ENCODE results near the gene RAB9B. TPM values are rescaled to one million over a fixed set of nuclear protein-coding genes. Genes with fewer than 3 reads are reported as not detected.
"Not testable (repeated sequence)": the region's sequence is repeated elsewhere in the genome, so short reads cannot be mapped to it uniquely, and the experiment has no call there.

Gene RAB9B
- total and polyA plus RNA-seq, 2 of the 13 experiments (the other 11 are each of a cell fraction or from before 2014, with no cell fraction given), result 0.04 TPM; not detected in 1

DNA sequence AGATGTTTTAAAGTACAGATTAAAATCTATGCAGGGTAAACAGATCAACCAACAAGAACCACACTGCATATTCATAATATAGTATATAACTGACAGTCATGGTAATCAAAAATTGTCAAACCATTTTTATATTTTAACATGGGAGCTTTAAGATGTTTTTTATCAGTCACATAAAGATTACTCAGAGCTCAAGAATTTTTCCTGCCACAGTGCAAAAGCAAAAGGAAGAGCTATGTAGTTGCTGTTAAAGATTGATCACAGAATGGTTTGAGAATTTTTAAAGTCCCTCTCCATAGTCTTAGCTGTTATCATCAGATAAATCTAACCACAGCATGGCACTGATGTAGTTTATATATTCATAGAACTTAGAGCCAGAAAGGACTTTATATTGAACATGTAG lies 8.5 kb downstream of the RAB9B start:
- BruUV-seq (replicated peaks), result no TSS peak
- ChIA-PET CTCF (ENCODE audit: low intra/inter-chr PET ratio, low total read pairs) (no interaction called here), POLR2A (no interaction called here)
- Histone ChIP-seq H3K4me1 (ENCODE audit: insufficient read depth, low read length) (no peaks in the 10 kb centered on the region), H3K9ac (ENCODE audit: insufficient read depth, low read depth, low read length) (no peak overlapping the region), H4K20me1 (ENCODE audit: insufficient read depth, low read length) (no peaks in the 10 kb centered on the region), H3K79me2 (ENCODE audit: insufficient read depth, low read length) (no peaks in the 10 kb centered on the region), H3K36me3 (replicated peaks in 1 of 2; ENCODE audit: control insufficient read depth in 1 of 2, insufficient read depth in 2 of 2, low read length in 2 of 2) (no peaks in the 10 kb centered on the region), H3K27ac (ENCODE audit: extremely low read length, insufficient read depth, low read length) (no peak overlapping the region), H3K4me3 (replicated peaks in 1 of 3; ENCODE audit: insufficient read depth in 1 of 3, low read depth in 2 of 3, low read length in 3 of 3) (no peak overlapping the region), H3K27me3 (ENCODE audit: control insufficient read depth in 1 of 2, insufficient read depth in 2 of 2, low read length in 2 of 2) (no peaks in the 10 kb centered on the region), H3K4me2 (ENCODE audit: low read depth, low read length) (no peak overlapping the region), H2AFZ (ENCODE audit: low read length) (no peak overlapping the region), H3K9me3 (ENCODE audit: low read length) (no peaks in the 10 kb centered on the region)
- FAIRE-seq (no peak), DNase-seq (ENCODE audit: low spot score) (no peak), ATAC-seq (no peak)
- intact Hi-C loops (cut with micrococcal nuclease; ENCODE audit: unreplicated experiment) (no loop called here), in situ Hi-C loops (cut with HindIII; ENCODE audit: extremely low pct_ligation_motif_present, low pct_unique_long_range_greater_than_20kb) (loop anchor here (25.0 kb wide), 1 partner anchor 286 kb away; no protein-coding TSS in a partner anchor)
- TF ChIP-seq, protein P1, sequence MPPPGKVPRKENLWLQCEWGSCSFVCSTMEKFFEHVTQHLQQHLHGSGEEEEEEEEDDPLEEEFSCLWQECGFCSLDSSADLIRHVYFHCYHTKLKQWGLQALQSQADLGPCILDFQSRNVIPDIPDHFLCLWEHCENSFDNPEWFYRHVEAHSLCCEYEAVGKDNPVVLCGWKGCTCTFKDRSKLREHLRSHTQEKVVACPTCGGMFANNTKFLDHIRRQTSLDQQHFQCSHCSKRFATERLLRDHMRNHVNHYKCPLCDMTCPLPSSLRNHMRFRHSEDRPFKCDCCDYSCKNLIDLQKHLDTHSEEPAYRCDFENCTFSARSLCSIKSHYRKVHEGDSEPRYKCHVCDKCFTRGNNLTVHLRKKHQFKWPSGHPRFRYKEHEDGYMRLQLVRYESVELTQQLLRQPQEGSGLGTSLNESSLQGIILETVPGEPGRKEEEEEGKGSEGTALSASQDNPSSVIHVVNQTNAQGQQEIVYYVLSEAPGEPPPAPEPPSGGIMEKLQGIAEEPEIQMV (CRISPR knock-in tag; IDR thresholded peaks at IDR 0.05; ENCODE audit: low read depth), result no peak
- TF ChIP-seq THRA (CRISPR knock-in tag; IDR thresholded peaks at IDR 0.05; ENCODE audit: borderline replicate concordance) (no peak), PAXIP1 (CRISPR knock-in tag; conservative IDR thresholded peaks at IDR 0.05) (no peak), MXD1 (CRISPR knock-in tag; IDR thresholded peaks at IDR 0.05) (no peak), JARID2 (CRISPR knock-in tag; IDR thresholded peaks at IDR 0.05; ENCODE audit: insufficient replicate concordance) (no peak)

DNA sequence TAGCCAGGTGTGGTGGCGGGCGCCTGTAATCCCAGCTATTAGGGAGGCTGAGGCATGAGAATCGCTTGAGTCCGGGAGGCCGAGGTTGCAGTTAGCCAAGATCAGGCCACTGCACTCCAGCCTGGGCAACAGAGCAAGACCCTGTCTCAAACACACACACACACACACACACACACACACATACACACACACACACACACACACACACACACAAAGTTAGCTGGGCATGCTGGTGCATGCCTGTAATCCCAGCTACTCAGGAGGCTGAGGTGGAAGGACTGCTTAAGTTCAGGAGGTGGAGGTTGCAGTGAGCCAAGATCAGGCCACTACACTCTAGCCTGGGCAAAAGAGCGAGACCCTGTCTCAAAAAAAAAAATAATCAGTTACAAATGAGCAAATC lies 11.3 kb downstream of the RAB9B start:
- H3K27me3 ChIP-seq (ENCODE audit: control insufficient read depth in 1 of 2, insufficient read depth in 2 of 2, low read length in 2 of 2); H3K9ac ChIP-seq (ENCODE audit: insufficient read depth, low read depth, low read length); H3K4me1 ChIP-seq (ENCODE audit: insufficient read depth, low read length); H4K20me1 ChIP-seq (ENCODE audit: insufficient read depth, low read length); POLR2A ChIA-PET; FAIRE-seq; H3K4me2 ChIP-seq (ENCODE audit: low read depth, low read length); H3K36me3 ChIP-seq (replicated peaks in 1 of 2; ENCODE audit: control insufficient read depth in 1 of 2, insufficient read depth in 2 of 2, low read length in 2 of 2); intact Hi-C loops (cut with micrococcal nuclease; ENCODE audit: unreplicated experiment); DNase-seq (ENCODE audit: low spot score); H3K4me3 ChIP-seq (replicated peaks in 1 of 3; ENCODE audit: insufficient read depth in 1 of 3, low read depth in 2 of 3, low read length in 3 of 3); H3K9me3 ChIP-seq (ENCODE audit: low read length); H3K79me2 ChIP-seq (ENCODE audit: insufficient read depth, low read length); BruUV-seq (replicated peaks); H2AFZ ChIP-seq (ENCODE audit: low read length); H3K27ac ChIP-seq (ENCODE audit: extremely low read length, insufficient read depth, low read length); CTCF ChIA-PET (ENCODE audit: low intra/inter-chr PET ratio, low total read pairs); ATAC-seq: not testable (repeated sequence)
- 14% methylated on average over 1 of the region's 6 CpGs for WGBS (ENCODE audit: low lambda C conversion rate)
- in situ Hi-C loops (cut with HindIII; ENCODE audit: extremely low pct_ligation_motif_present, low pct_unique_long_range_greater_than_20kb), result loop anchor here (25.0 kb wide), 1 partner anchor 284 kb away; no protein-coding TSS in a partner anchor
